ENCODE data around the gene STRAP.

- TF ChIP-seq CTCF (IDR thresholded peaks at IDR 0.05; ENCODE audit: extremely low read depth in 1 of 2, insufficient read depth in 1 of 2, low read depth in 1 of 2, low read length in 2 of 2) = no peak
- TF ChIP-seq EZH2 (IDR thresholded peaks at IDR 0.05; ENCODE audit: borderline replicate concordance, low read depth, low read length, severe bottlenecking) = no peak
- TF ChIP-seq POLR2A (IDR thresholded peaks at IDR 0.05; ENCODE audit: low read depth, low read length) = no peak
Observed at GRCh38 chr12:15834575-15834974, 47.6 kb upstream of the STRAP start.

Data from endothelial cell of umbilical vein (primary cell).